Sigmoid colon (tissue), 7 donors: Measurements from ENCODE around the gene TPM1. TPM values are rescaled to one million over a fixed set of nuclear protein-coding genes. Genes with fewer than 3 reads are reported as not detected.
A peak's percentile ranks its signal among the peaks of the same experiment; 100 is the strongest.
"Not testable (repeated sequence)": the region's sequence is repeated elsewhere in the genome, so short reads cannot be mapped to it uniquely, and the experiment has no call there.

Source experiments
- DNase-seq: peaks from one replicate; pipeline ENCODE4 v3.0.0-alpha.2; 2019
- H3K27ac ChIP-seq, 4 donors: fragments of 200-600 bp; sonication (generic); one replicate each; pipeline ENCODE4 v1.5.1; 2016 to 2019; ENCODE audit warnings: mild to moderate bottlenecking in 1 of 4
- H3K27me3 ChIP-seq, 3 donors: fragments of 200-600 bp; sonication (generic); one replicate each; pipeline ENCODE4 v1.5.1; 2019; ENCODE audit warnings: mild to moderate bottlenecking in 1 of 3
- H3K36me3 ChIP-seq, 4 donors: fragments of 200-600 bp; sonication (generic); one replicate each; pipeline ENCODE4 v1.5.1; 2016 to 2019
- H3K4me1 ChIP-seq, 4 donors: fragments of 200-600 bp; sonication (generic); one replicate each; pipeline ENCODE4 v1.5.1; 2017 to 2019
- H3K4me3 ChIP-seq, 4 donors: fragments of 200-600 bp; sonication (generic); one replicate each; pipeline ENCODE4 v1.5.1; 2017 to 2019; ENCODE audit warnings: mild to moderate bottlenecking in 2 of 4, moderate library complexity in 1 of 4
- H3K9me3 ChIP-seq, 4 donors: fragments of 200-600 bp in 3 of 4; sonication (generic) in 3 of 4; one replicate each; pipeline versions ENCODE4 v1.5.1 to v1.6.1; 2013 to 2019
- CTCF ChIP-seq, 4 experiments: fragments of 450-650 bp in 3 of 4; fragments of 200-600 bp in 1 of 4; IDR thresholded peaks; one replicate each; pipeline ENCODE4 v1.5.1; 2016 to 2019; ENCODE audit warnings: antibody characterized with exemption in 4 of 4, mild to moderate bottlenecking in 3 of 4, moderate library complexity in 2 of 4
- EP300 ChIP-seq, 4 donors: sonication (generic); formaldehyde crosslinking; IDR thresholded peaks; one replicate each; pipeline ENCODE4 v1.6.1; 2017; ENCODE audit warnings: antibody characterized with exemption in 4 of 4
- POLR2A ChIP-seq, 2 donors: fragments of 450-650 bp; IDR thresholded peaks; one replicate each; pipeline ENCODE4 v1.6.1; 2016; ENCODE audit warnings: antibody characterized with exemption in 2 of 2, mild to moderate bottlenecking in 2 of 2, moderate library complexity in 2 of 2
- POLR2AphosphoS5 ChIP-seq, 4 donors: sonication (generic); formaldehyde crosslinking; IDR thresholded peaks; one replicate each; pipeline ENCODE4 v1.6.1; 2017; ENCODE audit warnings: antibody characterized with exemption in 4 of 4
- WGBS, 2 donors: extraction: QIAGEN DNeasy Blood & Tissue Kit; methylation state at CpG; one replicate each; pipeline ENCODE4 v1.1.7; 2013; 5-methylcytosine and 5-hydroxymethylcytosine counted together
- intact Hi-C: fragments of 100-400 bp; cut with DNase I; formaldehyde crosslinking; loops from one replicate; pipeline ENCODE4 v1.15.1; 2023
- polyA plus RNA-seq, 3 donors: library from polyadenylated mRNA; stranded (reverse); fragments of 200-250 nt; gene quantifications; one replicate each; pipeline ENCODE4 v1.2.3, GENCODE V29; 2013
- total RNA-seq, 4 donors: library from RNA; depleted of rRNA; stranded (reverse); fragments of >200 nt; gene quantifications; one replicate each; pipeline ENCODE4 v1.1.0, GENCODE V29; 2016
- donor health status: healthy with polysubstance abuse.
- donor health status: Bipolar disorder and iron deficiency.
- donor health status: healthy.

TPM1 gene
- total and polyA plus RNA-seq, 7 donors: 438 to 4,179 (median 2,634) TPM

- H3K9me3 ChIP-seq: no peaks in the 10 kb centered on the region
Measured at GRCh38 chr15:63093486-63094205, 51.1 kb downstream of the TPM1 start.

DNA sequence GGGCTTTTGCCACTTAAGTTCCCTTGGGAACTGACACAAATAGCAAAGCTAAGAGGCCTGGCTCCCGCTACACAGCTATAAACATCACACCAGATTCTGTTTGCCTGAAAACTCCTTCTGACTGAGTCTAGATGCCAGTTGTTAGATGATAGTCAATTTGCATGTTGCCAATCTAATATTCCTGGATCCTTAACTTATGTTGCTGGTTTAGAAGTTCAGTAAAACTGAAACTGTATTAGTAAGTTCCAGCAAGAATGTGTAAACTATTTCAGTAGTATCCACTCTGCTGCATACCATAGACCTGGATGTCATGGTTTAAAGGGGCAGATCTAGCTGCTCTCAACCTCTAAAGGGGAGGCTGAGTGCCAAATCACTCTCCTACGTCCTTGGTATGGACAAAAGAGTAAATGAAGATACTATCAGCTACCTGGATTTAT lies 52.0 kb downstream of the TPM1 start:
- DNase-seq: no peak
- Histone ChIP-seq H3K9me3 (no peaks in the 10 kb centered on the region), H3K27me3 (no peaks in the 10 kb centered on the region), H3K4me1 (peaks cover 0 to 22% (median 21%) of the 10 kb centered on the region in 4 donors), H3K36me3 (no peaks in the 10 kb centered on the region), H3K4me3 (no peak overlapping the region), H3K27ac (peak overlapping the region; percentile 51 to 71 (median 69))
- intact Hi-C loops: loop anchor here (1.0 kb wide), 1 partner anchor 313 kb away; no protein-coding TSS in a partner anchor
- 76 to 78% methylated on average over 2 of the region's 2 CpGs for WGBS, 2 donors
- TF ChIP-seq POLR2A (IDR thresholded peaks at IDR 0.05) (no peak), EP300 (IDR thresholded peaks at IDR 0.05) (no peak), POLR2AphosphoS5 (IDR thresholded peaks at IDR 0.05) (no peak), CTCF (IDR thresholded peaks at IDR 0.05) (no peak)

More at GRCh38 chr15:63093486-63094205, 51.1 kb downstream of the TPM1 start:
- Histone ChIP-seq H3K27me3 (no peaks in the 10 kb centered on the region), H3K4me3 (no peak overlapping the region), H3K4me1 (peaks cover 0 to 31% (median 29%) of the 10 kb centered on the region in 4 donors), H3K27ac (peak overlapping the region; percentile 51 to 71 (median 69)), H3K36me3 (no peaks in the 10 kb centered on the region)
- WGBS, 2 donors: 15 to 23% methylated on average over 6 of the region's 6 CpGs
- intact Hi-C loops: loop anchor here (1.0 kb wide), 3 partner anchors 45 to 312 kb away; no protein-coding TSS in a partner anchor
- peak; percentile 90 for DNase-seq
- TF ChIP-seq POLR2AphosphoS5 (IDR thresholded peaks at IDR 0.05) (peak in 1 of 4 donors; percentile 15), EP300 (IDR thresholded peaks at IDR 0.05) (no peak), CTCF (IDR thresholded peaks at IDR 0.05) (peak; percentile 71 to 92 (median 86)), POLR2A (IDR thresholded peaks at IDR 0.05) (no peak)

GRCh38 chr15:63096178-63096577 lies 53.6 kb downstream of the TPM1 start:
- Histone ChIP-seq H3K4me1 (peaks cover 0 to 18% (median 16%) of the 10 kb centered on the region in 4 donors), H3K27me3 (no peaks in the 10 kb centered on the region), H3K27ac (no peak overlapping the region), H3K4me3 (no peak overlapping the region), H3K9me3 (no peaks in the 10 kb centered on the region), H3K36me3 (no peaks in the 10 kb centered on the region)
- 94 to 96% methylated on average over 4 of the region's 4 CpGs for WGBS, 2 donors
- TF ChIP-seq POLR2AphosphoS5 (IDR thresholded peaks at IDR 0.05): no peak
- TF ChIP-seq POLR2A (IDR thresholded peaks at IDR 0.05): no peak
- no peak for TF ChIP-seq EP300 (IDR thresholded peaks at IDR 0.05)
- no peak for TF ChIP-seq CTCF (IDR thresholded peaks at IDR 0.05)
- DNase-seq: no peak
- intact Hi-C loops: no loop called here

- H3K4me3 ChIP-seq, H3K27ac ChIP-seq, H3K36me3 ChIP-seq, H3K9me3 ChIP-seq, H3K27me3 ChIP-seq, DNase-seq, intact Hi-C loops: not testable (repeated sequence)
- WGBS, 2 donors: 92 to 93% methylated on average over 31 of the region's 33 CpGs
- H3K4me1 ChIP-seq: peaks cover 0 to 12% (median 12%) of the 10 kb centered on the region in 4 donors
Measured at GRCh38 chr15:63098901-63099300, 56.4 kb downstream of the TPM1 start.

DNA sequence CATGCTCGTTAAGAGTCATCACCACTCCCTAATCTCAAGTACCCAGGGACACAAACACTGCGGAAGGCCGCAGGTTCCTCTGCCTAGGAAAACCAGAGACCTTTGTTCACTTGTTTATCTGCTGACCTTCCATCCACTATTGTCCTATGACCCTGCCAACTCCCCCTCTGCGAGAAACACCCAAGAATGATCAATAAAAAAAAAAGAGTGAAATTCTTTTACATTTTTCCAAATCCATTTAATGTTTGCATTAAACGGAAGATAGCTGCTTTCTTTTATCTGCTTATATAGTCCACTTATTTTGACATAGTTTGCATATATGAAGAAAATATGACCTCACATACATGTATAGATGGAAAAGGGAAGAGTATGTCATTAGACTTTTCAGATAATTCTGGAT lies 57.0 kb downstream of the TPM1 start:
- DNase-seq, H3K27ac ChIP-seq, H3K36me3 ChIP-seq, H3K27me3 ChIP-seq, H3K4me1 ChIP-seq, intact Hi-C loops, H3K4me3 ChIP-seq, H3K9me3 ChIP-seq: not testable (repeated sequence)
- WGBS, 2 donors: 74 to 88% methylated on average over 5 of the region's 5 CpGs
